GM12891 (cell line): ENCODE data around the gene RNF150.

Source experiments
- PAX5 ChIP-seq: IDR thresholded peaks from 2 replicates; pipeline ENCODE4 v1.6.1; 2011; ENCODE audit warnings: low read length, moderate library complexity, mild to moderate bottlenecking; ENCODE audit not compliant: insufficient read depth, severe bottlenecking
- POLR2A ChIP-seq: IDR thresholded peaks from 2 replicates; pipeline ENCODE4 v1.6.1; 2011; ENCODE audit warnings: low read depth, low read length, control low read depth
- POLR2AphosphoS5 ChIP-seq: IDR thresholded peaks from 2 replicates; pipeline ENCODE4 v1.6.1; 2011; ENCODE audit warnings: low read depth, low read length, control low read depth
- SPI1 ChIP-seq: IDR thresholded peaks from 2 replicates; pipeline ENCODE4 v1.6.1; 2011; ENCODE audit warnings: low read depth, low read length, control low read depth
- TAF1 ChIP-seq: IDR thresholded peaks from 2 replicates; pipeline ENCODE4 v1.6.1; 2011; ENCODE audit warnings: low read depth, low read length, control low read depth

DNA sequence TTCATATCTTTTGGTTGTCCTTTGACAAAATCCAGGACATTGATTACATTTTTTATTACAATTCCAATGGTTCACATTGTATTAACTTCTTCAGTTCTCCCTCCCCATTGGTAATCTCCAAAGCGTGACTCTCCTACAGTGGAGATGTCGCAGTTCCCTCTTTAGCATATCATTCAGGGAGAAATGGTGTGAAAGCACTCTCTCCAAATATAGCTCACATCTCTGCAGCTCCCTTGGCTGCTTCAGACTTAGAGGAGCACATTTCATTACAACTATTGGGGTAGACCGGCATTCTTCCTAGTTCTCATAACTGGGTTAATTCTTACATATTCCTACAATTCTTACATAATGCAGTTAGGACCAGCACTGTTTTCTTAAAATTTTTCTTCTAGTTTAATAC, 25.3 kb downstream of the RNF150 start:
- TF ChIP-seq POLR2A (no peak), POLR2AphosphoS5 (no peak), SPI1 (no peak), PAX5 (no peak), TAF1 (no peak)
